ENCODE results near the gene SAMD4A.

Gene SAMD4A

DNA sequence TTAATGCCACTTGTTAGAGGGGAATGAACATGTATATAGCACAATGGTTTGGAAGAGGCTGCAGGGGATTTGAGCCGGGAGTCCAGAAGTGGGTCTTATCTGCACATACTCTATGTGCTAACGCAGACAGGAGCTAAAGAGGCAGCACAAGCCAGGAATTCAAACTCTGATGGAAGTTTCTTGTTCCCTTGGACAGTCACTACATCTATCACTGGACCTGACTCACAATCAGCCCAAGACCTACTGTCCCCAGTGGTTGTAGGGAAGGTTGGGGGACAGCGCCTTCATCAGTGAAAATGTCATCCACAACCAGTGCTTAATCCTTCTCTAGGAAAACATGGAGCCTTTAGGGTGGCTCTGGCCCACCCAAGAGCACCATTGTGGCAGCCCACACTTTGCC lies 227.9 kb downstream of the SAMD4A start:
- no peak overlapping the region for H3K23ac ChIP-seq (ENCODE audit: low read length)
- no peak overlapping the region for H3K14ac ChIP-seq (ENCODE audit: low read length)
- H3K4me3 ChIP-seq (ENCODE audit: low read depth, low read length) = no peak overlapping the region
- H3K4me1 ChIP-seq (ENCODE audit: control insufficient read depth in 1 of 2, insufficient read depth in 2 of 2, low read length in 2 of 2) = no peaks in the 10 kb centered on the region
- no peaks in the 10 kb centered on the region for H3K79me2 ChIP-seq (ENCODE audit: control insufficient read depth, insufficient read depth, low read length, poor library complexity)
- no peak overlapping the region for H3K18ac ChIP-seq (ENCODE audit: low read length)
- H3K9ac ChIP-seq (ENCODE audit: low read length) = no peak overlapping the region
- no peak overlapping the region for H4K91ac ChIP-seq (ENCODE audit: low read depth, low read length)
- H2BK12ac ChIP-seq (ENCODE audit: low read length) = no peak overlapping the region
- no peak for DNase-seq
- no peak overlapping the region for H2AFZ ChIP-seq (ENCODE audit: insufficient read depth, low read length, poor library complexity)
- no peak overlapping the region for H3K4me2 ChIP-seq (ENCODE audit: low read length)
- peaks cover 3% of the 10 kb centered on the region for H3K9me3 ChIP-seq (ENCODE audit: insufficient read depth, low read depth, low read length)
- H3K27ac ChIP-seq (ENCODE audit: low read depth, low read length) = no peak overlapping the region
- no peaks in the 10 kb centered on the region for H3K27me3 ChIP-seq (ENCODE audit: insufficient read depth, low read length)
- H4K12ac ChIP-seq (ENCODE audit: low read depth, low read length) = no peak overlapping the region
- no peaks in the 10 kb centered on the region for H3K79me1 ChIP-seq (ENCODE audit: low read length)
- no peak overlapping the region for H4K8ac ChIP-seq (ENCODE audit: low read depth, low read length)
- peaks cover 6 to 7% of the 10 kb centered on the region in 2 experiments for H3K36me3 ChIP-seq (ENCODE audit: control insufficient read depth in 1 of 2, insufficient read depth in 2 of 2, low read length in 2 of 2)
- WGBS (ENCODE audit: extremely low coverage, insufficient coverage, insufficient read length) = no CpG with 5 or more reads among the region's 3 CpGs
- H2AK5ac ChIP-seq (ENCODE audit: low read length) = no peak overlapping the region
- no peak overlapping the region for H2BK120ac ChIP-seq (ENCODE audit: insufficient read depth, low read length, poor library complexity)
- no peak overlapping the region for H3K4ac ChIP-seq (ENCODE audit: low read depth, low read length)
- no peak overlapping the region for H2BK5ac ChIP-seq (ENCODE audit: low read depth, low read length, poor library complexity)

GRCh38 chr14:54796961-54797360 lies 230.0 kb downstream of the SAMD4A start:
- H3K4me1 ChIP-seq (ENCODE audit: control insufficient read depth in 1 of 2, insufficient read depth in 2 of 2, low read length in 2 of 2) = no peaks in the 10 kb centered on the region
- no peak overlapping the region for H3K23ac ChIP-seq (ENCODE audit: low read length)
- no peak overlapping the region for H2AK5ac ChIP-seq (ENCODE audit: low read length)
- H3K9me3 ChIP-seq (ENCODE audit: insufficient read depth, low read depth, low read length) = peaks cover 3% of the 10 kb centered on the region
- H3K27me3 ChIP-seq (ENCODE audit: insufficient read depth, low read length) = no peaks in the 10 kb centered on the region
- no peak overlapping the region for H3K14ac ChIP-seq (ENCODE audit: low read length)
- no peak overlapping the region for H3K4ac ChIP-seq (ENCODE audit: low read depth, low read length)
- H4K91ac ChIP-seq (ENCODE audit: low read depth, low read length) = no peak overlapping the region
- H2BK5ac ChIP-seq (ENCODE audit: low read depth, low read length, poor library complexity) = no peak overlapping the region
- H3K18ac ChIP-seq (ENCODE audit: low read length) = no peak overlapping the region
- H3K4me2 ChIP-seq (ENCODE audit: low read length) = no peak overlapping the region
- H3K9ac ChIP-seq (ENCODE audit: low read length) = no peak overlapping the region
- H4K12ac ChIP-seq (ENCODE audit: low read depth, low read length) = no peak overlapping the region
- peaks cover 0 to 3% of the 10 kb centered on the region in 2 experiments for H3K36me3 ChIP-seq (ENCODE audit: control insufficient read depth in 1 of 2, insufficient read depth in 2 of 2, low read length in 2 of 2)
- no peaks in the 10 kb centered on the region for H3K79me2 ChIP-seq (ENCODE audit: control insufficient read depth, insufficient read depth, low read length, poor library complexity)
- H3K4me3 ChIP-seq (ENCODE audit: low read depth, low read length) = no peak overlapping the region
- no peak overlapping the region for H2BK12ac ChIP-seq (ENCODE audit: low read length)
- H3K27ac ChIP-seq (ENCODE audit: low read depth, low read length) = no peak overlapping the region
- DNase-seq = no peak
- no peak overlapping the region for H2BK120ac ChIP-seq (ENCODE audit: insufficient read depth, low read length, poor library complexity)
- H4K8ac ChIP-seq (ENCODE audit: low read depth, low read length) = no peak overlapping the region
- H2AFZ ChIP-seq (ENCODE audit: insufficient read depth, low read length, poor library complexity) = no peak overlapping the region
- no peaks in the 10 kb centered on the region for H3K79me1 ChIP-seq (ENCODE audit: low read length)

GRCh38 chr14:54797556-54797955 lies 230.6 kb downstream of the SAMD4A start:
- Histone ChIP-seq H4K8ac (ENCODE audit: low read depth, low read length) (no peak overlapping the region), H3K4me1 (ENCODE audit: control insufficient read depth in 1 of 2, insufficient read depth in 2 of 2, low read length in 2 of 2) (no peaks in the 10 kb centered on the region), H4K91ac (ENCODE audit: low read depth, low read length) (no peak overlapping the region), H3K9ac (ENCODE audit: low read length) (no peak overlapping the region), H2AFZ (ENCODE audit: insufficient read depth, low read length, poor library complexity) (no peak overlapping the region), H3K18ac (ENCODE audit: low read length) (no peak overlapping the region), H4K12ac (ENCODE audit: low read depth, low read length) (no peak overlapping the region), H3K36me3 (ENCODE audit: control insufficient read depth in 1 of 2, insufficient read depth in 2 of 2, low read length in 2 of 2) (no peaks in the 10 kb centered on the region), H3K27ac (ENCODE audit: low read depth, low read length) (no peak overlapping the region), H3K14ac (ENCODE audit: low read length) (no peak overlapping the region), H3K79me2 (ENCODE audit: control insufficient read depth, insufficient read depth, low read length, poor library complexity) (no peaks in the 10 kb centered on the region), H3K23ac (ENCODE audit: low read length) (no peak overlapping the region), H2BK5ac (ENCODE audit: low read depth, low read length, poor library complexity) (no peak overlapping the region), H3K27me3 (ENCODE audit: insufficient read depth, low read length) (no peaks in the 10 kb centered on the region), H3K4ac (ENCODE audit: low read depth, low read length) (no peak overlapping the region), H2BK12ac (ENCODE audit: low read length) (no peak overlapping the region), H3K4me2 (ENCODE audit: low read length) (no peak overlapping the region), H2AK5ac (ENCODE audit: low read length) (no peak overlapping the region), H2BK120ac (ENCODE audit: insufficient read depth, low read length, poor library complexity) (no peak overlapping the region), H3K4me3 (ENCODE audit: low read depth, low read length) (no peak overlapping the region), H3K79me1 (ENCODE audit: low read length) (no peaks in the 10 kb centered on the region), H3K9me3 (ENCODE audit: insufficient read depth, low read depth, low read length) (peaks cover 3% of the 10 kb centered on the region)
- DNase-seq = no peak
- no CpG with 5 or more reads among the region's 6 CpGs for WGBS (ENCODE audit: extremely low coverage, insufficient coverage, insufficient read length)

- Histone ChIP-seq H3K23ac (ENCODE audit: low read length) (no peak overlapping the region), H2BK5ac (ENCODE audit: low read depth, low read length, poor library complexity) (no peak overlapping the region), H3K4ac (ENCODE audit: low read depth, low read length) (no peak overlapping the region), H3K27me3 (ENCODE audit: insufficient read depth, low read length) (no peaks in the 10 kb centered on the region), H3K79me2 (ENCODE audit: control insufficient read depth, insufficient read depth, low read length, poor library complexity) (no peaks in the 10 kb centered on the region), H2AK5ac (ENCODE audit: low read length) (no peak overlapping the region), H2AFZ (ENCODE audit: insufficient read depth, low read length, poor library complexity) (no peak overlapping the region), H2BK120ac (ENCODE audit: insufficient read depth, low read length, poor library complexity) (no peak overlapping the region), H4K8ac (ENCODE audit: low read depth, low read length) (no peak overlapping the region), H3K4me2 (ENCODE audit: low read length) (no peak overlapping the region), H3K9ac (ENCODE audit: low read length) (no peak overlapping the region), H3K36me3 (ENCODE audit: control insufficient read depth in 1 of 2, insufficient read depth in 2 of 2, low read length in 2 of 2) (no peaks in the 10 kb centered on the region), H3K4me3 (ENCODE audit: low read depth, low read length) (no peak overlapping the region), H3K4me1 (ENCODE audit: control insufficient read depth in 1 of 2, insufficient read depth in 2 of 2, low read length in 2 of 2) (no peaks in the 10 kb centered on the region), H4K91ac (ENCODE audit: low read depth, low read length) (no peak overlapping the region), H3K14ac (ENCODE audit: low read length) (no peak overlapping the region), H3K18ac (ENCODE audit: low read length) (no peak overlapping the region), H4K12ac (ENCODE audit: low read depth, low read length) (no peak overlapping the region), H3K79me1 (ENCODE audit: low read length) (no peaks in the 10 kb centered on the region), H3K9me3 (ENCODE audit: insufficient read depth, low read depth, low read length) (peaks cover 3% of the 10 kb centered on the region), H3K27ac (ENCODE audit: low read depth, low read length) (no peak overlapping the region), H2BK12ac (ENCODE audit: low read length) (no peak overlapping the region)
- no CpG with 5 or more reads among the region's 4 CpGs for WGBS (ENCODE audit: extremely low coverage, insufficient coverage, insufficient read length)
- DNase-seq = no peak
These were observed 231.1 kb downstream of the SAMD4A start for GRCh38 chr14:54797986-54798385.
